IMR-90 (cell line): Measurements from ENCODE around the gene SGCA. TPM values are rescaled to one million over a fixed set of nuclear protein-coding genes. Genes with fewer than 3 reads are reported as not detected.

Experiments used
- ATAC-seq: fragments of 200-7000 bp; cut with Tn5 transposase; 2 replicates; pipeline ENCODE4 v1.9.1; 2020; ENCODE audit warnings: low read depth, mild to moderate bottlenecking, moderate library complexity
- BruUV-seq: library from RNA; stranded (reverse); fragments of 400-500 nt; replicated peaks from 2 replicates; lab custom pipeline; 2021; lab: Mats Ljungman, UMichigan
- CTCF ChIA-PET: fragments of 300-600 bp; formaldehyde crosslinking; extraction: SDS; loops from one replicate; lab custom pipeline; 2021; ENCODE audit warnings: antibody characterized with exemption; lab: Yijun Ruan, JAX
- POLR2A ChIA-PET: fragments of 300-600 bp; sonication (Branson Sonifier 250); formaldehyde crosslinking; loops from one replicate; lab custom pipeline; 2022; ENCODE audit warnings: antibody characterized with exemption; ENCODE audit not compliant: unreplicated experiment; lab: Charles Lee
- DNase-seq: peaks from one replicate; pipeline ENCODE4 v3.0.0; 2013
- H2AFZ ChIP-seq: replicated peaks from 2 replicates; pipeline ENCODE3; 2013; ENCODE audit warnings: low read length, mild to moderate bottlenecking; ENCODE audit not compliant: poor library complexity
- H2AK5ac ChIP-seq: 2 replicates; pipeline ENCODE4 v1.6.1; 2013; ENCODE audit warnings: low read depth, low read length, inconsistent platforms
- H2AK9ac ChIP-seq: replicated peaks from 2 replicates; pipeline ENCODE3; 2013; ENCODE audit warnings: mild to moderate bottlenecking, low read depth, low read length, moderate library complexity; ENCODE audit not compliant: poor library complexity
- H2BK120ac ChIP-seq: 2 replicates; pipeline ENCODE4 v1.6.1; 2013; ENCODE audit warnings: low read depth, low read length, inconsistent platforms
- H2BK15ac ChIP-seq: 3 replicates; pipeline ENCODE4 v1.6.1; 2013; ENCODE audit warnings: low read depth, low read length, inconsistent platforms
- H2BK20ac ChIP-seq: 2 replicates; pipeline ENCODE4 v1.6.1; 2013; ENCODE audit warnings: low read depth, mild to moderate bottlenecking, inconsistent platforms, low read length, moderate library complexity
- H2BK5ac ChIP-seq: 2 replicates; pipeline ENCODE4 v1.6.1; 2013; ENCODE audit warnings: mild to moderate bottlenecking, low read depth, low read length, inconsistent platforms; ENCODE audit not compliant: poor library complexity, severe bottlenecking
- H3K14ac ChIP-seq: replicated peaks from 2 replicates; pipeline ENCODE4 v1.6.1; 2013; ENCODE audit warnings: low read depth, low read length, inconsistent platforms
- H3K18ac ChIP-seq: 2 replicates; pipeline ENCODE4 v1.6.1; 2013; ENCODE audit warnings: low read depth, low read length, control low read depth
- H3K23ac ChIP-seq: 2 replicates; pipeline ENCODE4 v1.6.1; 2013; ENCODE audit warnings: low read depth, low read length, inconsistent platforms
- H3K27ac ChIP-seq: 2 replicates; pipeline ENCODE4 v1.5.1; 2013; ENCODE audit warnings: mild to moderate bottlenecking, control low read depth, low read length; ENCODE audit not compliant: insufficient read depth
- H3K27me3 ChIP-seq: 2 replicates; pipeline ENCODE4 v1.6.1; 2013; ENCODE audit warnings: low read length; ENCODE audit not compliant: control insufficient read depth, insufficient read depth
- H3K36me3 ChIP-seq: 2 replicates; pipeline ENCODE4 v1.6.1; 2013; ENCODE audit warnings: low read length, mixed read lengths; ENCODE audit not compliant: control insufficient read depth, insufficient read depth
- H3K4ac ChIP-seq: 2 replicates; pipeline ENCODE4 v1.6.1; 2013; ENCODE audit warnings: low read depth, low read length, inconsistent platforms
- H3K4me1 ChIP-seq: 2 replicates; pipeline ENCODE4 v1.6.1; 2013; ENCODE audit warnings: low read length, mixed read lengths; ENCODE audit not compliant: control insufficient read depth, insufficient read depth
- H3K4me2 ChIP-seq: 2 replicates; pipeline ENCODE4 v1.6.1; 2013; ENCODE audit warnings: low read depth, mild to moderate bottlenecking, control low read depth, low read length, moderate library complexity
- H3K4me3 ChIP-seq: 2 replicates; pipeline ENCODE4 v1.5.1; 2013; ENCODE audit warnings: low read depth, mild to moderate bottlenecking, control low read depth, low read length, moderate library complexity; ENCODE audit not compliant: insufficient read depth
- H3K56ac ChIP-seq: 2 replicates; pipeline ENCODE4 v1.6.1; 2013; ENCODE audit warnings: low read length, inconsistent platforms; ENCODE audit not compliant: insufficient read depth; ENCODE audit errors: extremely low read depth
- H3K79me1 ChIP-seq, 2 experiments: 2 replicates each; pipeline ENCODE4 v1.6.1; 2013; ENCODE audit warnings: low read length in 2 of 2, inconsistent platforms in 1 of 2, low read depth in 1 of 2
- H3K9ac ChIP-seq: 2 replicates; pipeline ENCODE4 v1.6.1; 2013; ENCODE audit warnings: low read depth, low read length, control low read depth
- H3K9me1 ChIP-seq: 2 replicates; pipeline ENCODE4 v1.6.1; 2013; ENCODE audit warnings: low read length, inconsistent platforms; ENCODE audit not compliant: insufficient read depth
- H3K9me3 ChIP-seq: 2 replicates; pipeline ENCODE4 v1.6.1; 2013; ENCODE audit warnings: low read length; ENCODE audit not compliant: control insufficient read depth, insufficient read depth
- H4K20me1 ChIP-seq: 2 replicates; pipeline ENCODE4 v1.6.1; 2013; ENCODE audit warnings: low read length, inconsistent platforms; ENCODE audit not compliant: insufficient read depth
- H4K5ac ChIP-seq: 2 replicates; pipeline ENCODE4 v1.6.1; 2013; ENCODE audit warnings: mild to moderate bottlenecking, low read depth, low read length, control low read depth
- H4K8ac ChIP-seq, 2 experiments: 2 replicates each; pipeline ENCODE4 v1.6.1; 2013; ENCODE audit warnings: low read depth in 2 of 2, low read length in 2 of 2, control low read depth in 1 of 2, inconsistent platforms in 1 of 2
- H4K91ac ChIP-seq: 2 replicates; pipeline ENCODE4 v1.6.1; 2013; ENCODE audit warnings: low read depth, low read length, inconsistent platforms; ENCODE audit not compliant: insufficient read depth
- BHLHE40 ChIP-seq: fragments of 150-350 bp; IDR thresholded peaks from 2 replicates; pipeline ENCODE4 v1.6.1; 2016; ENCODE audit warnings: mild to moderate bottlenecking, low read depth, low read length
- MAZ ChIP-seq: IDR thresholded peaks from 2 replicates; pipeline ENCODE4 v1.6.1; 2012; ENCODE audit warnings: low read depth, mild to moderate bottlenecking, low read length, improper control_type of control experiment, moderate library complexity, borderline replicate concordance
- NFE2L2 ChIP-seq: fragments of 150-350 bp; IDR thresholded peaks from 2 replicates; pipeline ENCODE4 v1.6.1; 2016; ENCODE audit warnings: low read depth, mild to moderate bottlenecking, low read length
- POLR2A ChIP-seq: IDR thresholded peaks from 2 replicates; pipeline ENCODE4 v1.6.1; 2012; ENCODE audit warnings: mild to moderate bottlenecking, low read depth, low read length
- RCOR1 ChIP-seq: IDR thresholded peaks from 2 replicates; pipeline ENCODE4 v1.6.1; 2012; ENCODE audit warnings: mild to moderate bottlenecking, low read length, improper control_type of control experiment; ENCODE audit not compliant: insufficient replicate concordance
- WGBS, 2 experiments: methylation state at CpG; one replicate each; pipeline versions ENCODE4 v1.1.5 to v1.1.7; 2013; ENCODE audit warnings: missing lambda C conversion rate in 2 of 2; ENCODE audit not compliant: insufficient read length in 1 of 2; ENCODE audit errors: extremely low coverage in 2 of 2; 5-methylcytosine and 5-hydroxymethylcytosine counted together
- dilution Hi-C: fragments of 300-500 bp; cut with HindIII; formaldehyde crosslinking; loops from one replicate; pipeline ENCODE4 v1.14.3; 2018; ENCODE audit warnings: low sequenced_read_pairs; ENCODE audit not compliant: unreplicated experiment
- in situ Hi-C: fragments of 300-500 bp; cut with MboI; formaldehyde crosslinking; loops from 3 replicates; pipeline ENCODE4 v1.14.3; 2019; ENCODE audit warnings: low sequenced_read_pairs, inconsistent platforms, mixed read lengths
- intact Hi-C: fragments of 100-400 bp; cut with micrococcal nuclease; formaldehyde crosslinking; loops from 2 replicates; pipeline ENCODE4 v1.10.0; 2022
- polyA plus RNA-seq, 3 experiments: library from polyadenylated mRNA; depleted of rRNA; stranded (reverse); fragments of >200 nt; gene quantifications; 2 replicates each; pipeline ENCODE4 v1.2.3, GENCODE V29; 2012; ENCODE audit warnings: low replicate concordance in 1 of 3
- total RNA-seq: library from RNA; depleted of rRNA; stranded (reverse); fragments of >200 nt; gene quantifications from 2 replicates; pipeline ENCODE4 v1.2.3, GENCODE V29; 2012
- TF ChIP-seq, protein P1 (sequence below): conservative IDR thresholded peaks from 2 replicates; pipeline ENCODE4 v1.5.1; 2012; ENCODE audit warnings: mild to moderate bottlenecking, low read depth, low read length, improper control_type of control experiment

The SGCA gene
- total and polyA plus RNA-seq, 2 of the 4 experiments (the other 2 are of a cell fraction): 0.19 TPM; not detected in 1

DNA sequence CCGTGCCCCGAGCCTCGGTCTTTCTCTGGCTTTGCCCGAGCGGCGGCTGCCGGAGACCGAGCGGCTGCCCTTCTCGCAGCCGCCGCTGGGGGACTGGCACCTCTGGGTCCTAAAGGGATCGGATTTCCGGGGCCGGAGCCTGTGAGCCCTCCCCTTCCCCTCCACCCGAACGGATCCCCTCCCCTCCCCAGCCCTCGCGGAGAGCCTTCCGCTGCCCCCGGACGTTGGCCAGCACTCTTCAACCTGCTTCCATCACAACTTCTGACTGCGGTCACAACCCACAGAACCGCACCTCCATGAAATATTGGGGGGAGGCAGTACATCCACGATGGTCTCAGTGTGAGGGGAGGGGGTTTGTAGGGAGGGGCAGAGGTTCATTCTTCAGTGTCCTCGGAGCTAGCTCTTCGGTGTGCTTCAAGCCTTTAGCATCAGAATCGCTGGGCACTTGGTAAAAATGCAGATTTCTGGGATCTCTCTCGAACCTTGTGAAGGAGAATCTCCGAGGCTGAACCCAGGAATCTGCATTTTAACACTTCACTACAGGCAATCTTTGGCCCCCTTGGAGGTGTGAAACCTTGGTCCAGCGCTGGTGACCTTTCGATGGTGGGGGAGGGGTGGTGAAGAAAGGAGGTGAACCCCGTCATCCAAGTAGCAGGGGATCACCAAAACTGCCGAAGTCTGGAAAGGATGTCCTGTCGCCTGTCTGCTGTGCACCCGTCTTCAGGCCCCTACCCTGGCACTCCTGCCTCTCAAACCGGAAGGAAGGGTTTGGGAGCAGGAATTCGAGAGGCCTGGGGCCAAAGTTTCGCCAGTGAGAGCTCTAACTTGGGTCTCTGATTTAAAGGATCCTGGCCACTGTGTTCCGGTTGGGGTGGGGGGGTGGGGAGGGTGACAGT lies 14.5 kb upstream of the SGCA start:
- H3K18ac ChIP-seq: peak overlapping the region; percentile 81

More for the DNA sequence above, 14.5 kb upstream of the SGCA start:
- H3K4me3 ChIP-seq: peak overlapping the region; percentile 86
- peaks cover 29% of the 10 kb centered on the region for H4K20me1 ChIP-seq
- H3K9me3 ChIP-seq: no peaks in the 10 kb centered on the region
- ATAC-seq (peak; percentile 71), DNase-seq (peak; percentile 89)
- H3K79me1 ChIP-seq: peaks cover 0 to 49% of the 10 kb centered on the region in 2 experiments; a peak in 2 of 4 replicates
- peaks cover 4% of the 10 kb centered on the region; the same call in 1 of the 2 replicates for H3K9me1 ChIP-seq
- peak overlapping the region; percentile 100 for H3K4ac ChIP-seq
- H3K36me3 ChIP-seq: 0 out of 2 replicates have a peak, but pooled peaks cover 1% of the 10 kb centered on the region
- peak overlapping the region; percentile 97 for H3K27ac ChIP-seq
- peak overlapping the region; percentile 90; the same call in 2 of the 3 replicates for H2BK15ac ChIP-seq
- dilution Hi-C loops: no loop called here
- peak overlapping the region; percentile 97 for H3K4me2 ChIP-seq
- peak overlapping the region; percentile 94 for H2BK5ac ChIP-seq
- peak overlapping the region; percentile 90 for H4K5ac ChIP-seq
- peak overlapping the region; percentile 88 to 98 for H4K8ac ChIP-seq
- peak overlapping the region; percentile 97 for H2AK9ac ChIP-seq
- TF ChIP-seq BHLHE40: no peak
- peak; percentile 90 for TF ChIP-seq MAZ
- TF ChIP-seq RCOR1: peak; percentile 10
- TF ChIP-seq, protein P1, sequence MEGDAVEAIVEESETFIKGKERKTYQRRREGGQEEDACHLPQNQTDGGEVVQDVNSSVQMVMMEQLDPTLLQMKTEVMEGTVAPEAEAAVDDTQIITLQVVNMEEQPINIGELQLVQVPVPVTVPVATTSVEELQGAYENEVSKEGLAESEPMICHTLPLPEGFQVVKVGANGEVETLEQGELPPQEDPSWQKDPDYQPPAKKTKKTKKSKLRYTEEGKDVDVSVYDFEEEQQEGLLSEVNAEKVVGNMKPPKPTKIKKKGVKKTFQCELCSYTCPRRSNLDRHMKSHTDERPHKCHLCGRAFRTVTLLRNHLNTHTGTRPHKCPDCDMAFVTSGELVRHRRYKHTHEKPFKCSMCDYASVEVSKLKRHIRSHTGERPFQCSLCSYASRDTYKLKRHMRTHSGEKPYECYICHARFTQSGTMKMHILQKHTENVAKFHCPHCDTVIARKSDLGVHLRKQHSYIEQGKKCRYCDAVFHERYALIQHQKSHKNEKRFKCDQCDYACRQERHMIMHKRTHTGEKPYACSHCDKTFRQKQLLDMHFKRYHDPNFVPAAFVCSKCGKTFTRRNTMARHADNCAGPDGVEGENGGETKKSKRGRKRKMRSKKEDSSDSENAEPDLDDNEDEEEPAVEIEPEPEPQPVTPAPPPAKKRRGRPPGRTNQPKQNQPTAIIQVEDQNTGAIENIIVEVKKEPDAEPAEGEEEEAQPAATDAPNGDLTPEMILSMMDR: peak; percentile 75
- TF ChIP-seq NFE2L2: no peak
- 0 out of 2 replicates have a peak, but pooled peaks have one; percentile 24 for TF ChIP-seq POLR2A
- peak overlapping the region; percentile 92 for H3K9ac ChIP-seq
- H4K91ac ChIP-seq: peak overlapping the region; percentile 97
- peak overlapping the region; percentile 79 for H3K56ac ChIP-seq
- peaks cover 24% of the 10 kb centered on the region for H3K4me1 ChIP-seq
- peak overlapping the region; percentile 98 for H2AFZ ChIP-seq
- POLR2A ChIA-PET: interaction anchor here (0.5 to 1.0 kb wide), 4 partner anchors 22 to 116 kb away, joined by 3 to 4 read pairs (median 4); partner anchors contain the start of gene SAMD14
- peak overlapping the region; percentile 93 for H3K14ac ChIP-seq
- H2BK20ac ChIP-seq: peak overlapping the region; percentile 64; the same call in 1 of the 2 replicates
- H3K27me3 ChIP-seq: no peaks in the 10 kb centered on the region
- H2AK5ac ChIP-seq: peak overlapping the region; percentile 99
- intact Hi-C loops: loop anchor here (1.0 kb wide), 1 partner anchor 36 kb away; no protein-coding TSS in a partner anchor
- no CpG with 5 or more reads among the region's 40 CpGs for WGBS, 2 experiments
- peak overlapping the region; percentile 89 for H2BK120ac ChIP-seq
- peak overlapping the region; percentile 97 for H3K23ac ChIP-seq
- in situ Hi-C loops: no loop called here
- BruUV-seq: no TSS peak
- CTCF ChIA-PET: interaction anchor here (0.5 to 1.2 kb wide), 4 partner anchors 10 to 211 kb away, joined by 3 to 4 read pairs (median 3); no protein-coding TSS in a partner anchor
